H1 (cell line): ENCODE measurements around the gene SPTY2D1. TPM values are rescaled to one million over a fixed set of nuclear protein-coding genes. Genes with fewer than 3 reads are reported as not detected.

Source experiments
- HDAC6 ChIP-seq: IDR thresholded peaks from one replicate; pipeline ENCODE4 v1.7.1; 2012; ENCODE audit warnings: low read depth, mild to moderate bottlenecking, inconsistent platforms, low read length, moderate library complexity
- polyA plus RNA-seq, 7 experiments: library from polyadenylated mRNA; depleted of rRNA in 3 of 7; stranded (reverse) in 5 of 7; unstranded in 2 of 7; fragments of >200 nt in 5 of 7; fragments of 200-250 nt in 2 of 7; gene quantifications; 1 replicate in 5 of 7; 2 replicates in 1 of 7; 4 replicates in 1 of 7; pipeline versions ENCODE4 v1.2.1 to v1.2.3, GENCODE V29; 2011 to 2013; ENCODE audit warnings: missing spikeins in 2 of 7, mixed read lengths in 2 of 7
- total RNA-seq: library from RNA; stranded (reverse); fragmentation: NEBNext Ultra II Directional; extraction: Animal tissue kit (Norgen Biotek cat#: 25700); gene quantifications from 2 replicates; pipeline ENCODE4 v1.2.1, GENCODE V29; 2021

Gene SPTY2D1
- total and polyA plus RNA-seq, 2 of the 8 experiments (the other 6 are each of a cell fraction or from before 2014, with no cell fraction given) = 4.9 to 17.6 TPM

- TF ChIP-seq HDAC6 = no peak
Measured at GRCh38 chr11:18575361-18575760, 58.8 kb downstream of the SPTY2D1 start (continued).
